RCC 7860 (cell line): ENCODE measurements around the gene NOL4L.
A peak's percentile ranks its signal among the peaks of the same experiment; 100 is the strongest.

ENCODE experiments used
- DNase-seq: peaks from one replicate; pipeline ENCODE4 v3.0.0-alpha.2; 2015; ENCODE audit warnings: low spot score
- FAIRE-seq: peaks from 2 replicates; lab custom pipeline; 2012; peaks lifted over from hg19 to GRCh38; lab: Jason Lieb, UNC

NOL4L gene

GRCh38 chr20:32564440-32564839 is 20.7 kb downstream of the NOL4L start:
- FAIRE-seq: no peak

GRCh38 chr20:32563311-32564272 is 21.5 kb downstream of the NOL4L start:
- DNase-seq (no peak), FAIRE-seq (no peak)

More at GRCh38 chr20:32564440-32564839, 20.7 kb downstream of the NOL4L start:
- DNase-seq: no peak

- no peak for DNase-seq
- FAIRE-seq: no peak
These were observed 22.6 kb downstream of the NOL4L start for GRCh38 chr20:32562495-32562911.

- FAIRE-seq: no peak
- DNase-seq: no peak
These were observed 23.9 kb downstream of the NOL4L start for GRCh38 chr20:32560989-32561830.

- DNase-seq: no peak
These were observed 24.6 kb downstream of the NOL4L start for GRCh38 chr20:32560482-32560988.

GRCh38 chr20:32559753-32560380 is 25.3 kb downstream of the NOL4L start:
- FAIRE-seq (no peak), DNase-seq (no peak)

More at GRCh38 chr20:32560482-32560988, 24.6 kb downstream of the NOL4L start:
- FAIRE-seq: no peak

- DNase-seq: no peak
These were observed 25.9 kb downstream of the NOL4L start for GRCh38 chr20:32559205-32559752.

GRCh38 chr20:32558526-32558925 is 26.6 kb downstream of the NOL4L start:
- DNase-seq (no peak), FAIRE-seq (no peak)

More at GRCh38 chr20:32559205-32559752, 25.9 kb downstream of the NOL4L start:
- FAIRE-seq: no peak

- FAIRE-seq: no peak
- no peak for DNase-seq
These were observed 27.8 kb downstream of the NOL4L start for GRCh38 chr20:32557319-32557718.

- FAIRE-seq: no peak
- DNase-seq: no peak
These were observed 28.6 kb downstream of the NOL4L start for GRCh38 chr20:32556312-32557184.

- DNase-seq (no peak), FAIRE-seq (no peak)
These were observed 29.5 kb downstream of the NOL4L start for GRCh38 chr20:32555584-32555983.

- DNase-seq (no peak), FAIRE-seq (no peak)
These were observed 30.2 kb downstream of the NOL4L start for GRCh38 chr20:32554965-32555289.

- FAIRE-seq: no peak
- DNase-seq: peak; percentile 10
These were observed 31.5 kb downstream of the NOL4L start for GRCh38 chr20:32553618-32554017.

- DNase-seq (no peak), FAIRE-seq (no peak)
These were observed 33.4 kb downstream of the NOL4L start for GRCh38 chr20:32551693-32552092.

- FAIRE-seq: no peak
These were observed 35.3 kb downstream of the NOL4L start for GRCh38 chr20:32549842-32550241.

GRCh38 chr20:32547753-32548034 is 37.4 kb downstream of the NOL4L start:
- FAIRE-seq: no peak
- DNase-seq: no peak

More at GRCh38 chr20:32549842-32550241, 35.3 kb downstream of the NOL4L start:
- DNase-seq: no peak

- FAIRE-seq (no peak), DNase-seq (no peak)
These were observed 38.0 kb downstream of the NOL4L start for GRCh38 chr20:32546918-32547752.

- DNase-seq (peak; percentile 53), FAIRE-seq (no peak)
These were observed 40.0 kb downstream of the NOL4L start for GRCh38 chr20:32544893-32545840.
